Trophoblast cell (in vitro differentiated cells and primary cell): Measurements from ENCODE around the gene YAF2.

Experiments
- DNase-seq, 2 donors: peaks; one replicate each; pipeline ENCODE4 v3.0.0-alpha.2; 2016
- H2AFZ ChIP-seq: 2 replicates; pipeline ENCODE4 v1.6.1; 2013; ENCODE audit warnings: low read length, moderate library complexity, mild to moderate bottlenecking; ENCODE audit not compliant: insufficient read depth, poor library complexity
- H2AK5ac ChIP-seq: 2 replicates; pipeline ENCODE4 v1.6.1; 2013; ENCODE audit warnings: mild to moderate bottlenecking, low read length
- H2BK120ac ChIP-seq: 2 replicates; pipeline ENCODE4 v1.6.1; 2013; ENCODE audit warnings: low read length, mild to moderate bottlenecking, moderate library complexity; ENCODE audit not compliant: insufficient read depth, poor library complexity
- H2BK12ac ChIP-seq: 2 replicates; pipeline ENCODE4 v1.6.1; 2013; ENCODE audit warnings: mild to moderate bottlenecking, low read length, moderate library complexity
- H2BK5ac ChIP-seq: 2 replicates; pipeline ENCODE4 v1.6.1; 2013; ENCODE audit warnings: low read length, low read depth, moderate library complexity, mild to moderate bottlenecking; ENCODE audit not compliant: poor library complexity
- H3K14ac ChIP-seq: 2 replicates; pipeline ENCODE4 v1.6.1; 2013; ENCODE audit warnings: mild to moderate bottlenecking, low read length
- H3K18ac ChIP-seq: 2 replicates; pipeline ENCODE4 v1.6.1; 2013; ENCODE audit warnings: mild to moderate bottlenecking, low read length
- H3K23ac ChIP-seq: 2 replicates; pipeline ENCODE4 v1.6.1; 2013; ENCODE audit warnings: low read length
- H3K27ac ChIP-seq: 2 replicates; pipeline ENCODE4 v1.5.1; 2013; ENCODE audit warnings: low read depth, mild to moderate bottlenecking, inconsistent platforms, low read length, moderate library complexity
- H3K27me3 ChIP-seq: 2 replicates; pipeline ENCODE4 v1.6.1; 2013; ENCODE audit warnings: inconsistent platforms, mild to moderate bottlenecking, low read length, moderate library complexity; ENCODE audit not compliant: insufficient read depth
- H3K36me3 ChIP-seq, 2 experiments: 1 replicate in 1 of 2; 2 replicates in 1 of 2; pipeline ENCODE4 v1.6.1; 2013; ENCODE audit warnings: low read length in 2 of 2, mild to moderate bottlenecking in 2 of 2, moderate library complexity in 1 of 2; ENCODE audit not compliant: insufficient read depth in 2 of 2, control insufficient read depth in 1 of 2
- H3K4ac ChIP-seq: 2 replicates; pipeline ENCODE4 v1.6.1; 2013; ENCODE audit warnings: low read depth, mild to moderate bottlenecking, low read length, moderate library complexity
- H3K4me1 ChIP-seq, 2 experiments: 1 replicate in 1 of 2; 2 replicates in 1 of 2; pipeline ENCODE4 v1.6.1; 2013; ENCODE audit warnings: low read length in 2 of 2, mild to moderate bottlenecking in 2 of 2, moderate library complexity in 1 of 2; ENCODE audit not compliant: insufficient read depth in 2 of 2, control insufficient read depth in 1 of 2
- H3K4me2 ChIP-seq: 2 replicates; pipeline ENCODE4 v1.6.1; 2013; ENCODE audit warnings: inconsistent platforms, mild to moderate bottlenecking, low read length, moderate library complexity
- H3K4me3 ChIP-seq: 2 replicates; pipeline ENCODE4 v1.5.1; 2013; ENCODE audit warnings: mild to moderate bottlenecking, low read depth, low read length, inconsistent platforms
- H3K79me1 ChIP-seq: one replicate; pipeline ENCODE4 v1.6.1; 2013; ENCODE audit warnings: low read length
- H3K79me2 ChIP-seq: 2 replicates; pipeline ENCODE4 v1.6.1; 2013; ENCODE audit warnings: low read length, mild to moderate bottlenecking; ENCODE audit not compliant: control insufficient read depth, insufficient read depth, poor library complexity
- H3K9ac ChIP-seq: 2 replicates; pipeline ENCODE4 v1.6.1; 2013; ENCODE audit warnings: mild to moderate bottlenecking, low read length
- H3K9me3 ChIP-seq: 2 replicates; pipeline ENCODE4 v1.6.1; 2013; ENCODE audit warnings: low read depth, mild to moderate bottlenecking, control low read depth, inconsistent platforms, low read length; ENCODE audit not compliant: insufficient read depth
- H4K12ac ChIP-seq: 2 replicates; pipeline ENCODE4 v1.6.1; 2013; ENCODE audit warnings: low read depth, mild to moderate bottlenecking, low read length, moderate library complexity
- H4K8ac ChIP-seq: 2 replicates; pipeline ENCODE4 v1.6.1; 2013; ENCODE audit warnings: low read depth, mild to moderate bottlenecking, low read length, moderate library complexity
- H4K91ac ChIP-seq: one replicate; pipeline ENCODE4 v1.6.1; 2013; ENCODE audit warnings: low read depth, mild to moderate bottlenecking, low read length, moderate library complexity
- WGBS: extraction: QIAGEN DNeasy Blood & Tissue Kit; methylation state at CpG from one replicate; pipeline ENCODE4 v1.1.7; 2013; ENCODE audit warnings: missing lambda C conversion rate; ENCODE audit not compliant: insufficient read length, insufficient coverage; ENCODE audit errors: extremely low coverage; 5-methylcytosine and 5-hydroxymethylcytosine counted together

Gene YAF2

DNA sequence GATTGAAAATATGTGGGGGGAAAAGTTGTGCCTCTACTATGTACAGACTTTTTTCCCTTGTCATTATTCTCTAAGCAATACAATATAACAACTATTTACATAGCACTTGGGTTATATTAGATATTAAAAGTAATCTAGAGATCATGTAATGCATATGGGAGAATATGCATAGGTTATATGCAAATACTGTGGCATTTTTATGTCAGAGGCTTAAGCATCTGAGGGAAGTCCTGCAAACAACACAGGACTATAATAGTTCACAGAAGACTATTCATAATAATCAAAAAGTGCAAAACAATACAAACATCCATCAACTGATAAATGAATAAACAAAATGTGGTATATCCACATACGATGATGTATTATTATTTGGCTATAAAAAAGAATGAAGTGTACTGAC lies 33.7 kb downstream of the YAF2 start:
- Histone ChIP-seq H3K79me1 (no peaks in the 10 kb centered on the region), H3K9me3 (no peaks in the 10 kb centered on the region), H3K4me1 (no peaks in the 10 kb centered on the region), H2AFZ (no peak overlapping the region), H4K12ac (no peak overlapping the region), H2BK12ac (no peak overlapping the region), H2BK120ac (no peak overlapping the region), H3K36me3 (no peaks in the 10 kb centered on the region), H3K18ac (no peak overlapping the region), H3K14ac (no peak overlapping the region), H2AK5ac (no peak overlapping the region), H4K8ac (no peak overlapping the region), H3K27me3 (no peaks in the 10 kb centered on the region), H3K23ac (no peak overlapping the region), H3K9ac (no peak overlapping the region), H3K79me2 (no peaks in the 10 kb centered on the region), H3K27ac (no peak overlapping the region), H3K4ac (no peak overlapping the region), H4K91ac (no peak overlapping the region), H3K4me3 (no peak overlapping the region), H2BK5ac (no peak overlapping the region), H3K4me2 (no peak overlapping the region)
- DNase-seq = no peak
- no CpG with 5 or more reads among the region's 1 CpG for WGBS

DNA sequence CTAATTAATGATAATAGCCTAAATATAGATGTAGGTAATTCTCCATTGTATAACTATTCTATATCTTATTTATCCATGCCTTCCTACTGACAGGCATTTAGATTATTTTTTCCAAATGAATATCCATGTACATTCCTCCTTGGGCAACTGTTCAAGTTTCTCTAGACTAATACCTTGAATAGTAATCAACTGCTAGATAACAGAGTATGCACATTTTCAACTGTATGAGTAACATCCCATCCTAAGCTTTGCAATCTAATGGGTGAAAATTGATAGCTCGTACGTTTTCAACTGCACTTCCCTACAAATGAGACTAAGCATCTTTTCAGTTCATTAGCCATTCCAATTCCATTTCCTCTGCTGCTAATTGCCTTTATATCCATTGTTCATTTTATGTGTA lies 37.0 kb downstream of the YAF2 start:
- Histone ChIP-seq H3K9me3 (no peaks in the 10 kb centered on the region), H3K4ac (no peak overlapping the region), H4K12ac (no peak overlapping the region), H3K23ac (no peak overlapping the region), H3K4me3 (no peak overlapping the region), H3K18ac (no peak overlapping the region), H3K14ac (no peak overlapping the region), H3K9ac (no peak overlapping the region), H3K36me3 (no peaks in the 10 kb centered on the region), H3K4me2 (no peak overlapping the region), H2AFZ (no peak overlapping the region), H2AK5ac (no peak overlapping the region), H4K8ac (no peak overlapping the region), H3K79me1 (no peaks in the 10 kb centered on the region), H2BK5ac (no peak overlapping the region), H3K27me3 (no peaks in the 10 kb centered on the region), H3K27ac (no peak overlapping the region), H2BK12ac (no peak overlapping the region), H3K79me2 (no peaks in the 10 kb centered on the region), H4K91ac (no peak overlapping the region), H3K4me1 (no peaks in the 10 kb centered on the region), H2BK120ac (no peak overlapping the region)
- no CpG with 5 or more reads among the region's 2 CpGs for WGBS
- DNase-seq = peak in 1 of 2 donors; percentile 69

DNA sequence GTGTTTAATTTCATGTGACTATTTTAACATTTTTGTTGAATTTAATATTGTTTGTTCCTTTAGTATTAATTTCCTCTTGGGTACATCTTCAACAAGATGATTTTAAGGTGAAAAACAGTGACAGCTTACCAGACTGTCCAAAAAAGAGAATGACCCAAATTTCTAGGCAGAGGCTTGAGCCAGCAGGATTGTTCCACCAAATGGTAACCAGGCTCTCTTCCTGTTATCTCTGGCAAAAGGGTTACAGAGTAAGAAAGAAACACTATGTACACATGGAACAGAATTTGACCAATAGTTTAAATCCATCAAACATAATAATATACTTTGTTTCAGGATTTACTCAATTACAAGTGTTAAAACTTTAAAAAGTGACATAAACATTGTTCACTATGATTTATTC lies 39.0 kb downstream of the YAF2 start:
- no peak for DNase-seq
- no peaks in the 10 kb centered on the region for H3K27me3 ChIP-seq
- H3K4ac ChIP-seq = no peak overlapping the region
- no peak overlapping the region for H3K4me2 ChIP-seq
- no peak overlapping the region for H4K91ac ChIP-seq
- H2AK5ac ChIP-seq = no peak overlapping the region
- H3K27ac ChIP-seq = no peak overlapping the region
- no peaks in the 10 kb centered on the region for H3K79me2 ChIP-seq
- H3K36me3 ChIP-seq = no peaks in the 10 kb centered on the region
- H4K12ac ChIP-seq = no peak overlapping the region
- H3K79me1 ChIP-seq = no peaks in the 10 kb centered on the region
- H2AFZ ChIP-seq = no peak overlapping the region
- H2BK12ac ChIP-seq = no peak overlapping the region
- H3K18ac ChIP-seq = no peak overlapping the region
- H3K9me3 ChIP-seq = no peaks in the 10 kb centered on the region
- H3K9ac ChIP-seq = no peak overlapping the region
- no peak overlapping the region for H3K23ac ChIP-seq
- H3K4me1 ChIP-seq = no peaks in the 10 kb centered on the region
- no peak overlapping the region for H2BK120ac ChIP-seq
- no peak overlapping the region for H4K8ac ChIP-seq
- no peak overlapping the region for H3K14ac ChIP-seq
- no peak overlapping the region for H3K4me3 ChIP-seq
- H2BK5ac ChIP-seq = no peak overlapping the region

DNA sequence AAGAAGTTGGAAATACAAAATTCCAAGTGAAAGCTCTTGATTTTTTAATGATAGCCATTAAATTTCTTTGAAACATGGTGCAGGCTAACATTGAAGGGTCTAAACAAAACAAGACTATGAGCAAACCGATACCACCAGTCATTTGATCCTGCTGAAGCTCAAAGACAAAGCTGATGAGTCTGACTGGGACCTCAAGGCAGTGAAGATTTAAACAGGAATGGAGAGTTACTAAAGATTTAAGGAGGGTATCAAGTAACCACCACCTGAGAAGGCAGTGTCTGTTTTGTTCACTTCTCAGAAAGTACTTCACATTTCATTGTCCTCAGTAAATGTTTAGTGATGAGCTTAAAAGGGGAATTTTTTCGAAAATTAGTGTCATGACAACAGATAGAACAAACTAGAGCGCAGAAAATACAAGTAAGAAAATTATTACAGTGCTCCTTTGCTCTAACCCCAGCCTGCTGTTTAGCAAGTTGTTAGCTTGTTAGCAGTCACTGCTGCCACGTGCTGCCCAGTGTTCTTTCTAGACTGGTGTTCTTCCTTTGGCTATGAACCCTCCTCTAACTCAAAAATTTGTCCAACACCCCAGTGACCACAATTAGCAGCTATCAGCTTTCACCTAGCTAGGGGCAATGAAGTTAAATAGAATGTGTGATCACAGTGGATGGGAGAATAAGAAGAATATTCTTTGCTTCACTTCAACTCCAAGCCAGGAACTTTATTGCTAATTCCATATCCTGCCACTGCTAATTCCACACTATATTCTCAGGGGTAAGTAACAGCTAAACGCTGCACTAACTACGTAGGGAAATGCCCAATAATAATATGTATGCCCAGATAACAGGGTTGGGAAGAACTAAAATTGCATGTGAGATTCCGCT lies 41.1 kb downstream of the YAF2 start:
- no peak overlapping the region for H3K4me3 ChIP-seq
- H3K79me2 ChIP-seq = no peaks in the 10 kb centered on the region
- no peak overlapping the region for H3K18ac ChIP-seq
- H3K9ac ChIP-seq = no peak overlapping the region
- WGBS = no CpG with 5 or more reads among the region's 7 CpGs
- no peak overlapping the region for H2AK5ac ChIP-seq
- no peaks in the 10 kb centered on the region for H3K27me3 ChIP-seq
- no peak for DNase-seq
- H3K4me1 ChIP-seq = no peaks in the 10 kb centered on the region
- H3K79me1 ChIP-seq = no peaks in the 10 kb centered on the region
- H3K23ac ChIP-seq = no peak overlapping the region
- no peak overlapping the region for H4K12ac ChIP-seq
- no peak overlapping the region for H2BK120ac ChIP-seq
- no peak overlapping the region for H4K8ac ChIP-seq
- H3K4me2 ChIP-seq = no peak overlapping the region
- no peak overlapping the region for H2AFZ ChIP-seq
- no peak overlapping the region for H3K4ac ChIP-seq
- no peaks in the 10 kb centered on the region for H3K9me3 ChIP-seq
- no peak overlapping the region for H3K27ac ChIP-seq
- no peak overlapping the region for H4K91ac ChIP-seq
- no peaks in the 10 kb centered on the region for H3K36me3 ChIP-seq
- H3K14ac ChIP-seq = no peak overlapping the region
- no peak overlapping the region for H2BK5ac ChIP-seq
- no peak overlapping the region for H2BK12ac ChIP-seq
